GM18505 (cell line): ENCODE results near the gene RPL11.
"Not testable (repeated sequence)": the region's sequence is repeated elsewhere in the genome, so short reads cannot be mapped to it uniquely, and the experiment has no call there.

Experiments used
- ATAC-seq: cut with Tn5 transposase; IDR thresholded peaks from one replicate; pipeline ENCODE4 v1.9.1; 2021; ENCODE audit not compliant: unreplicated experiment
- POLR2A ChIP-seq: IDR thresholded peaks from 4 replicates; pipeline ENCODE4 v1.6.1; 2011; ENCODE audit warnings: borderline replicate concordance; ENCODE audit not compliant: insufficient read depth, insufficient read length; ENCODE audit errors: extremely low read depth

Gene RPL11

DNA sequence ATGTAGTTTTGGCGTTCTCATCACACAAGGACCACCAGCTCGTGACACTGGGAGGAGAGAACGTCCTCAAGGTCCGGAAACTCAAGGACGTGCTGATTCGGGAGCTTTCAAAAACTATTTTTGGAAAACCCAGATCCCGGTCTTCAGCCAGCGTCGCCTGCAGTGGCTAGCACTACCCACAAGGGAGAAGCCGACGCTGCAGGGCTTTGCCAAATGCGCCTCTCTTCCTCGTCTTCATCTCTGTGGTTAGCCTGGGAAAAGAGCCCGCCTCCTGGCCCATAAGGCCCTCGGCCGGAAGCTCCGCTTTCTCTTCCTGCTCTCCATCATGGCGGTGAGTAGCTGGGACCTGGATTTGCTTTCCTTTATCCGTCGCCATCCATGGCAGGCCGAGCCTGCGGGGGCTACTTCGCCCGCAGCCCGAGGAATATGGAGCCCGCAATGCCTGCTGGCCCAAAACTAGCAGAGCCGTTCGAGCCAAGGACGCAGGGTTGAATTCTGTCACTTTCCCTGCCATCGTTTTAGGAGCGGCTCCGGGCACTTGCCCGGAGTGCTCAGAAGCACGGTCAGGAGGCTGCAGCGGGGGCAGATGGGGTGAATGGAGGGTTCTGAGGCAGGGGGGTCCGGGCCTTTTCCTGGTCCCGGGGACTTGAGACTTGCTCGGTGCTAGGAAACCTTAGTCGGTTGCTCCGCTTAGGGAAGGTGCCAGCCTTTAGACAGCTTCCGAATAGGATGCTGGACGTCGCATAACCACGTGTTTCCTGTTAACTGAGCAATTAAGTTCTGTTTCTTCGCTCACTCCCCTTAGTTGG is at the start of gene RPL11:
TSS of gene RPL11 (plus strand) at position 308 of the 809 bp plus-strand sequence. CDS start at position 326, 18 bp downstream.
- TF ChIP-seq POLR2A = peak; percentile 98
- peak; percentile 84 for ATAC-seq

GRCh38 chr1:23643736-23644554 is 47.7 kb upstream of the RPL11 start:
- TF ChIP-seq POLR2A = no peak
- ATAC-seq = no peak

DNA sequence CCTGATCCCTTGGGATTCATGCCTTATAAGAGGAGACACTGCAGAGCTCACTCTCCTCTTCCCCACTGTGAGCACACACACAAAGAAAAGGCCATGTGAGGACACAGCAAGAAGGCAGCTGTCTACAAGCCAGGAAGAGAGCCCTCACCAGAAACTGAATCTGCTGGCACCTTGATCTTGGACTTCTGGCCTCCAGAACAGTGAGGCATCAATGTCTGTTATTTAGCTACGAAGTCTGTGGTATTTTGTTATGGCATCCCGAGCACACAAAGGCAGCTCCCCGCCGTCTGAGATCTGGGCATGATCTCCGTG is 47.1 kb upstream of the RPL11 start:
- ATAC-seq = no peak
- no peak for TF ChIP-seq POLR2A

- no peak for ATAC-seq
- TF ChIP-seq POLR2A = no peak
These were observed 46.3 kb upstream of the RPL11 start for GRCh38 chr1:23645338-23645737.

GRCh38 chr1:23646091-23646490 is 45.5 kb upstream of the RPL11 start:
- no peak for TF ChIP-seq POLR2A
- ATAC-seq = no peak

GRCh38 chr1:23646541-23646940 is 45.1 kb upstream of the RPL11 start:
- no peak for ATAC-seq
- TF ChIP-seq POLR2A = no peak

- no peak for TF ChIP-seq POLR2A
- ATAC-seq = no peak
These were observed 43.0 kb upstream of the RPL11 start for GRCh38 chr1:23648576-23648975.

DNA sequence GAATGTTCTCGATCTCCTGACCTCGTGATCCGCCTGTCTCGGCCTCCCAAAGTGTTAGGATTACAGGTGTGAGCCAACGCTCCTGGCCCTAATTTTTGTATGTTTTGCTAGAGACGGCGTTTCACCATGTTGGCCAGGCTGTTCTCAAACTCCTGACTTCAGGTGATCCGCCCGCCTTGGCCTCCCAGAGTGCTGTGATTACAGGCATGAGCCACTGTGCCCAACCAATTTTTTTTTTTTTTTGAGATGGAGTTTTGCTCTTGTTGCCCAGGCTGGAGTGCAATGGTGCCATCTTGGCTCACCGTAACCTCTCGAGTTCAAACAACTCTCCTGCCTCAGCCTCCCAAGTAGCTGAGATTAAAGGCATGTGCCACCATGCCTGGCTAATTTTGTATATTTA is 42.4 kb upstream of the RPL11 start:
- ATAC-seq = not testable (repeated sequence)

DNA sequence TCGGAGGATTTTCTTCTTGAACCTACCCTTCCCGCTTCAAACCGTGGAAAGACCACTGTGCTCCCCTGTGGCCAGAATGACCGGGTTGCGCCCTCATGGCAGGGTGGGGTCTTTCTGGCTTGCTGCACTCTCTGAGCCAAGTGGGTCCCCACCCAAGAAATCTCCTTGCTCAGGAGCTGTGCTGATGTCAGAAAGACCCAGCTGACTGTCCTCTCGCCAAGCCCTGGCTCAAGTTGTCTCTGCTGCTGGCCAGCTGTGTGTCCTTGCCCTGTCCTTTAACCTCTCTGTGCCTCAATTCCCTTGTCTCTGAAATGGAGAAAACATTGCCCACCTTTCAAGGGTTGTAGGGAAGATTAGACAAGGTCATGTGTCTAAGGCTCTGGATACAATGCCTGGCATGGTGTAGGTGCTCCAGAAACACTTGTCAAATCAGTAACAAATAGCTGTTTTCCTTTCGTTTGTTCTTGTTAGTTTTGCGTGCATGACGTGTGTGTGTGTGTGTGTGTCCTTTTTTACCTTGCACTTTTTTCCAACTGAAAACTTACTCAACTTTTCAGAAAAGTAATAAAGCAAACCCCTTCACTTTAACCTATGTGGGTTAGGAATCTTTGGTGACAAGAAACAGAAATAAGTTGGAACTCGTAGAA is 41.1 kb upstream of the RPL11 start:
- TF ChIP-seq POLR2A = no peak
- no peak for ATAC-seq

- no peak for TF ChIP-seq POLR2A
- ATAC-seq = no peak
These were observed 40.4 kb upstream of the RPL11 start for GRCh38 chr1:23651069-23651808.

- TF ChIP-seq POLR2A = no peak
- no peak for ATAC-seq
These were observed 33.8 kb upstream of the RPL11 start for GRCh38 chr1:23657659-23658275.

DNA sequence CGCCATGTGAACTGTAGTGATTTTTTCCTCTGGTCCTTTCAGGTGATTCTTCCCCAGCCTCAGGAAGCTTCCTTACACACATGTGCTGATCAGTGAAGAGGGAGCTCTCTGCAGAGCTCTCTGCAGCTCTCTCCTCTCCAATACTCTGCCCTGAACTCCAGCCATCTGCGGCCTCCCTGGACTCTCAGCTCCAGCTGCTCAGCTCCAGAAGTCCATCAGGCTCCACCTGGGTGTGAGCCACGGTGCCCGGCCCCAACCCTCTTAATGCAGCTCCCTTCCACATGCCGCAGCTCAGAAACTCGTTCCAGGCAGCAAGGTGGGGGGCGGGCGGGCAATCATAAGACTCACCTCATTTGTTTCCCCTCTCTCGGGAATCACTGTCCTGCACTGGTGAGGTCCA is 30.9 kb upstream of the RPL11 start:
- no peak for TF ChIP-seq POLR2A
- ATAC-seq = no peak

DNA sequence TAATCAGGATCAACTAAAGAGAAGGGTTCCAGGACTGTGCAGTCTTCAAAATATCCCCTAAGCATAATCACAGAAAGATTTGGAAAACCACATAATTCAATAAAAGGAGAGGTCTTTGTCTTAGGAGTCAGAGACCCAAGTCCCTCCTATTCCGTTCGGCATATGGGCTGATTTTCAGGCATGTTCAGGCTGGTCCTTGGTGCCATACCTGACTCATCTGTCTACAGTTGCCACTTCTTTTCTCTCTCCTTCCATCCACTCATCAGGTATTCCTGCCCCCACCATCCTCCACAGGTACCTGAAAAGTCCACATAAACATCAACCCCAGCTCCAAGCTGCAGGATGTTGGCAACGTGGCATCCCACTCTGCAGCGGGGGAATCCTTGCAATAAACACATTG is 29.7 kb upstream of the RPL11 start:
- ATAC-seq = no peak
- TF ChIP-seq POLR2A = no peak
